GM19463 (cell line): Measurements from ENCODE around the gene TNXB.
"Not testable (repeated sequence)": the region's sequence is repeated elsewhere in the genome, so short reads cannot be mapped to it uniquely, and the experiment has no call there.

ENCODE experiments used
- ATAC-seq: cut with Tn5 transposase; IDR thresholded peaks from one replicate; pipeline ENCODE4 v1.9.1; 2021; ENCODE audit warnings: mild to moderate bottlenecking, moderate library complexity; ENCODE audit not compliant: unreplicated experiment

The TNXB gene

GRCh38 chr6:32041385-32041784 is 67.8 kb downstream of the TNXB start:
- not testable (repeated sequence) for ATAC-seq

DNA sequence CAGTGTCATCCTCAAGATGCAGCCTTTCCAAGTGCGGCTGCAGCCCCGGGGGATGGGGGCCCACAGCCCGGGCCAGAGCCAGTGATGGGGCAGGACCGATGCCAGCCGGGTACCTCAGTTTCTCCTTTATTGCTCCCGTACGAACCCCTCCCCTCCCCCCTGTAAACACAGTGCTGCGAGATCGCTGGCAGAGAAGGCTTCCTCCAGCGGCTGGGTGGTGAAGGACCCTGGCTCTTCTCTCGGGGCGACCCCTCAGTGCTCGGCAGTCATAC is 68.2 kb downstream of the TNXB start:
- ATAC-seq, result not testable (repeated sequence)

GRCh38 chr6:32040299-32041049 is 68.7 kb downstream of the TNXB start:
- not testable (repeated sequence) for ATAC-seq

- ATAC-seq, result not testable (repeated sequence)
Observed at GRCh38 chr6:32039321-32040274, 69.5 kb downstream of the TNXB start.

- ATAC-seq, result not testable (repeated sequence)
Observed at GRCh38 chr6:32038878-32039277, 70.3 kb downstream of the TNXB start.

- not testable (repeated sequence) for ATAC-seq
Observed at GRCh38 chr6:32037598-32038524, 71.3 kb downstream of the TNXB start, which contains the start of gene CYP21A2. Gene CYP21A2, plus strand, starts transcription at chr6:32038415. Its CDS starts 8 bp downstream, at chr6:32038423.

DNA sequence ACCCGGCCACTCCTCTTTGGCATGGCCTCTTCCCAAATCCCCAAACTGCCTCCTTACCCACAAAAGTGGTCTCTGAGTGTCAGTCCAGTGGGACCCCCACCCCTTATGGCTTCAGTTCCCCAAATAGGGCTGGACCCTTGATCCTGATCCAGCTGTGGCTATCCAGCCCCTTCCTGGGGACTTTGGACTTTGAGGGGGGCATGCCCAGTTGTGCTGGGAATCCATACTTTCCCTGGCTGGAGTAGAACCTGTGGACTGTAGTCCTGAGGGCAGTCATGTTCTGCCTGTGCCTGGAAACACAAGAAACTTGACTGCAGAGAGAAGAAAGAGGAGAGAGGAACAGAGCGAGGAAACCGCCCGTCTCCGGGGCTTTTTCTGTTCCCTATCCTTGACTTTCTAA is 72.0 kb downstream of the TNXB start:
- ATAC-seq, result not testable (repeated sequence)

- ATAC-seq, result not testable (repeated sequence)
Observed at GRCh38 chr6:32035283-32036013, 73.7 kb downstream of the TNXB start.

DNA sequence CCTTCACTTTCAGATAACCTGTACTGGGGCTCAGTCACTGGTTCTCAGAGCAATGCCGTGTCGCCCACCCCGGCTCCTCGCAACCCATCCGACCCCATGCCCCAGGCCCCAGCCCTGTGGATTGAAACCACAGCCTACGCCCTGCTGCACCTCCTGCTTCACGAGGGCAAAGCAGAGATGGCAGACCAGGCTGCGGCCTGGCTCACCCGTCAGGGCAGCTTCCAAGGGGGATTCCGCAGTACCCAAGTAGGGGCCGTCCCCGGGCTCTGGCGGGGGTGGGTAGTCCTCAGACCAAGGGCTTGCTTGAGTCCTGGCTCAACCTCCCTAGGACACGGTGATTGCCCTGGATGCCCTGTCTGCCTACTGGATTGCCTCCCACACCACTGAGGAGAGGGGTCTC is 79.6 kb downstream of the TNXB start:
- ATAC-seq, result not testable (repeated sequence)

DNA sequence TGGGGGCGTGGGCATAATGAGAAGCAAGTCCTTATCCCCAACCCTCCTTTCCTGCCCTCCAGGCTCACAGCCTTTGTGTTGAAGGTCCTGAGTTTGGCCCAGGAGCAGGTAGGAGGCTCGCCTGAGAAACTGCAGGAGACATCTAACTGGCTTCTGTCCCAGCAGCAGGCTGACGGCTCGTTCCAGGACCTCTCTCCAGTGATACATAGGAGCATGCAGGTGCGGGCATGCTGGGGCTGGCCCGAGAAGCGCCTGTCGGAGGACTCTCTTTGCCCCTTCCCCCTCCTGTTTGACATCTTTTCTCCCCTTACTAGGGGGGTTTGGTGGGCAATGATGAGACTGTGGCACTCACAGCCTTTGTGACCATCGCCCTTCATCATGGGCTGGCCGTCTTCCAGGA is 80.5 kb downstream of the TNXB start:
- not testable (repeated sequence) for ATAC-seq

GRCh38 chr6:32022100-32022499 is 87.0 kb downstream of the TNXB start:
- ATAC-seq, result not testable (repeated sequence)

- not testable (repeated sequence) for ATAC-seq
Observed at GRCh38 chr6:32014547-32014946, 94.6 kb downstream of the TNXB start, which contains the start of gene C4B. Gene C4B, plus strand, starts transcription at chr6:32014795. Its CDS starts 51 bp downstream, at chr6:32014846.

DNA sequence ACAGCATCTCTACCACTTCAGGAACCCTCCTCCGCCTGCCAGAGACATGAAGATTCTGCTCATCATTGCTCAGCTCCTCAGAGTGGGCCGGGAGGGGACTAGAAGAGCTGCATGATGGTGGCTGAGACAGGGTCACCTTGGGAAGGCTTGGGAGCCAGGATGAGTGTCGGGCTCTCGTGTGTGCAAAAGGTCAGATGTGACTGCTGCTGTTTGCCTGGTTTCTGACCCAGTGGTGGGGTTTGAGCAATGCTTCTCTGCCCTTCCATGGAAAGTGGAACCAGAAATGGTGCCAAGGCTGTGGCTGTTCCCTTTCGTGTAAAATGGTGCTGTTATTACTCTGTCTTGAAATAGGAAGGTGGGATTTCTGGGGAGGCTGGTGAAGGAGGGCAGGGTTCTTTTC is 95.4 kb downstream of the TNXB start:
- ATAC-seq, result not testable (repeated sequence)

DNA sequence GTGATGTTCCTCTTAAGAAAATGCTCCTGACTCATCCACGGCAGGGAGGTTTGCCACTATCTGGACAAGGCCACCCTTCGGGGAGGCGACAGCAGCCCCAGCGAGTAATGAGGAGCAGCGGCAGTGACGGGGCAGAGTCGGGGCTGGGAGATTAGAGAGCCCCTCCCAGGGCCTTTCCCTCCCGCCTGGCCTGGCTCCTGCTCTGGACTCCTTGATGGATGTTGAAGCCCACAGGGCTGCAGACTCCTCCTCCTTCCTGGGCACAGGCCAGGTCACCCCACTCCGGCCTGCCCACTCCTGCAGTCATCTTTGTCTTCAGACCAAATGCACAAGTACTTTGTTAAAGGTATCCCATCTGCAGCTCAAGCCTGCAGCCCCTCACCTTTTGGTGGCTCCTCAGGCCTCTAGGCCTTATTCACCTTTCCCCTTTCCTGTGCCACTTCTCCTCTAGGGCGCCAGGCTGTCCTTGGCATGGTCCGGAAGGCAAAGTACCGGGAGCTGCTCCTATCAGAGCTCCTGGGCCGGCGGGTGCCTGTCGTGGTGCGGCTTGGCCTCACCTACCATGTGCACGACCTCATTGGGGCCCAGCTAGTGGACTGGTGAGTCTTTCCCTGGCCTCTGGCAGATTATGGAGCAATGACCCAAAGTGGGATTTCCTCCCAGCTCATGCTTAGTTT is 96.1 kb downstream of the TNXB start:
- not testable (repeated sequence) for ATAC-seq

DNA sequence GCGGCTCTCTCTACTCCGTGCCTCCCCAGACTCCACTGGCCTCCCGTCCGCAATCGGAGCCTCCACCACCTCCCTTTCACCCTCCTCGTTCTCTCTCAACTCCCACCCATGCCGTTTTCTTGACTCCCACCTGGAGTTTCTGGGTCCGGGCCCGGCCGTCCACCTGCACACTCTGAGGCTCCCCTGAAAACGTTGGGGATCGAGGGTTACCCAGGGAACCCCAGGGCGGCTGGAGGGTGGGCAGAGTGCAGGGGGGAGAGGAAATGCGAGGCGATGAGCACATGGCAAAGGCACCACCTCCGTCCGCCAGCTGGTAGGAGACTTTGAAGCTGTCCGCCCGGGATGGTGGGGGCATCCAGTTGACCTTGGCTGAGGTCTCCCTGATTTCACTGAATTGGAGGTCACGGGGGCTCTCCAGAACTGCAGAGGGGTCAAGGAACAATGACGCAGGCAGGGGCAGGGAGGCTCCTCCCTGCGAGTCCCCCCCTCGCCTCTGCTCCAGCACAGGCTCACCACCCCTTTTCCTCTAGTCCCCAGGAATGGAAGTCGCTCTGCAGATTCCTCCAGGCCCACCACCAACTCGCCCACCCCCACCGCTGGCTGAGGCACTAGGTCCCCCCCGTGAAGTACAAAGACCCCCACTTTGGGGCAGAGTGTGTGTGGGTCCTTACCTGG is 98.1 kb downstream of the TNXB start:
- not testable (repeated sequence) for ATAC-seq

- ATAC-seq, result not testable (repeated sequence)
Observed at GRCh38 chr6:32009537-32009936, 99.6 kb downstream of the TNXB start.

DNA sequence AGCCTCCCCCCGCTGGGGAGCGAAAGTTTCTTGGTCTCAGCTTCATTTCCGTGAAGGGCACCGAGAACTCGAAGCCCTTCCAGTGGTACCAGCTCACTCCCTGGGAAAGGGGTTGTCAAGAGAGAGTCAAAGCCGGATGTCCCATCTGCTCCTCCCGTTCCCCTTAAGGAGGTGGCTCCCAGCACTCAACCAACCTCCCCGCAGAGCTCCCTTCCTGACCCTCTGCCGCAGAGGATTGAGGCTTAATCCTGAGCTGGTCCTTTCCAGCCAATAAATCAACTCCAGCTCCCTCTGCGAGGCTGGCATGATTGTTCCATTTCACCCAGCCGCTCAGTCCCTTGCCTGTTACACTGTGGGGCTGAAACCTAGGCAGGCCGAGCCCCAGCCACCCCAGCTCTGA is 100.5 kb downstream of the TNXB start:
- not testable (repeated sequence) for ATAC-seq

DNA sequence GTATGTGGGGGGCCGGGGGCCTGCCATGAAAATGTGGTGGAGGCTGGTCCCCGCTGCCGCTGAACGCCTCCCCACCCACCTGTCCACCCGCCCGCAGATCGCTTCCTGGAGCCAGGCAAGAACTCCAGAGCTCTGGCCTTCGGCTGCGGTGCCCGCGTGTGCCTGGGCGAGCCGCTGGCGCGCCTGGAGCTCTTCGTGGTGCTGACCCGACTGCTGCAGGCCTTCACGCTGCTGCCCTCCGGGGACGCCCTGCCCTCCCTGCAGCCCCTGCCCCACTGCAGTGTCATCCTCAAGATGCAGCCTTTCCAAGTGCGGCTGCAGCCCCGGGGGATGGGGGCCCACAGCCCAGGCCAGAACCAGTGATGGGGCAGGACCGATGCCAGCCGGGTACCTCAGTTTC is 101.1 kb downstream of the TNXB start:
- ATAC-seq, result not testable (repeated sequence)

DNA sequence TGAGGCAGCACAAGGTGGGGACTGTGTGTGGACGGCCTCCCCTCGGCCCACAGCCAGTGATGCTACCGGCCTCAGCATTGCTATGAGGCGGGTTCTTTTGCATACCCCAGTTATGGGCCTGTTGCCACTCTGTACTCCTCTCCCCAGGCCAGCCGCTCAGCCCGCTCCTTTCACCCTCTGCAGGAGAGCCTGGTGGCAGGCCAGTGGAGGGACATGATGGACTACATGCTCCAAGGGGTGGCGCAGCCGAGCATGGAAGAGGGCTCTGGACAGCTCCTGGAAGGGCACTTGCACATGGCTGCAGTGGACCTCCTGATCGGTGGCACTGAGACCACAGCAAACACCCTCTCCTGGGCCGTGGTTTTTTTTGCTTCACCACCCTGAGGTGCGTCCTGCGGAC is 102.1 kb downstream of the TNXB start:
- not testable (repeated sequence) for ATAC-seq
